ENCODE results near the gene JMJD6. TPM values are rescaled to one million over a fixed set of nuclear protein-coding genes. Genes with fewer than 3 reads are reported as not detected.
"Not testable (repeated sequence)": the region's sequence is repeated elsewhere in the genome, so short reads cannot be mapped to it uniquely, and the experiment has no call there.

Gene JMJD6
- total RNA-seq, 2 experiments from 2014 or later, result 77.9 to 80.3 TPM

DNA sequence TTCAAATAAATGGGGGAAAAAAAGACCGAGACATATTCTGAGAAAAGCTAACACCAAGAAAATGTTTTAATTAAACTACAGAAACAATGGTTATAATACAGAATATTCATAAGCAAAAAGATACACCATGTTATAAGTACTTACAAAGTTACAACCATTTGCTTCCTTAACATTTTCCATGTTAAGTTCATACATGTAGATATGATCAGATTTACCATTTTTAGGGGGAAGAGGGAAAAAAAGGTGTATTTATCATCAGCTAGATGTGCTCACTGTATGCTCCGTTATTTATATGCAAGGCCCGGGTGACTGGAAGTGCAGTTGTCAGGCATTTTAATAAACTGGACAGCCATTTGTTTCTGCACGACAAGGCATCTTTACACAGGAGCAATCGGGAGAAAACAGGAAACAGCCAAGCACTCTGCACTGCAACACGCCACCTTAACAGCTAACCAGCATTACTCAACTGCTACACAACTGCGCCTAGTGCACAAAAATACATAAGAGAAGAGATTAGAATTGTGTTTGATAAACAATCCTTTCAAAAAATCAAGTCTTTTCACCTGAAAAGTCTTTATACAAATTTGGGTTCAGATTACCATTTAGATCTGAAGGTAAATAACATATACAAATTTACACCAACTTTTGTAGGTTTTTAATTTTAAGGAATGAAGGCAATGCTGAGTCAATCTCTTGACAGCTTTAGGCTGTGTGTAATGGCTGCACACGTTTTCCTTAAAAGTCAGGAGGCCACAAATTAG, 7.9 kb upstream of the JMJD6 start:
- H3K36me3 Mint-ChIP-seq (ENCODE audit: low read depth), result peaks cover 69% of the 10 kb centered on the region
- no peaks in the 10 kb centered on the region for H3K9me3 Mint-ChIP-seq
- peak overlapping the region; percentile 86 for H3K4me3 Mint-ChIP-seq
- ATAC-seq, result no peak
- POLR2A ChIA-PET, result interaction anchor here (1.1 to 8.8 kb wide), 9 partner anchors 9 to 720 kb away, joined by 3 to 184 read pairs (median 5); partner anchors contain the start of genes JMJD6, METTL23 and MXRA7
- DNase-seq, result no peak
- H3K4me1 Mint-ChIP-seq (ENCODE audit: low read depth), result peaks cover 44% of the 10 kb centered on the region
- intact Hi-C loops (cut with micrococcal nuclease), result no loop called here
- no peaks in the 10 kb centered on the region for H3K27me3 Mint-ChIP-seq
- H3K27ac Mint-ChIP-seq, result peak overlapping the region; percentile 92
- TF ChIP-seq, protein P1, sequence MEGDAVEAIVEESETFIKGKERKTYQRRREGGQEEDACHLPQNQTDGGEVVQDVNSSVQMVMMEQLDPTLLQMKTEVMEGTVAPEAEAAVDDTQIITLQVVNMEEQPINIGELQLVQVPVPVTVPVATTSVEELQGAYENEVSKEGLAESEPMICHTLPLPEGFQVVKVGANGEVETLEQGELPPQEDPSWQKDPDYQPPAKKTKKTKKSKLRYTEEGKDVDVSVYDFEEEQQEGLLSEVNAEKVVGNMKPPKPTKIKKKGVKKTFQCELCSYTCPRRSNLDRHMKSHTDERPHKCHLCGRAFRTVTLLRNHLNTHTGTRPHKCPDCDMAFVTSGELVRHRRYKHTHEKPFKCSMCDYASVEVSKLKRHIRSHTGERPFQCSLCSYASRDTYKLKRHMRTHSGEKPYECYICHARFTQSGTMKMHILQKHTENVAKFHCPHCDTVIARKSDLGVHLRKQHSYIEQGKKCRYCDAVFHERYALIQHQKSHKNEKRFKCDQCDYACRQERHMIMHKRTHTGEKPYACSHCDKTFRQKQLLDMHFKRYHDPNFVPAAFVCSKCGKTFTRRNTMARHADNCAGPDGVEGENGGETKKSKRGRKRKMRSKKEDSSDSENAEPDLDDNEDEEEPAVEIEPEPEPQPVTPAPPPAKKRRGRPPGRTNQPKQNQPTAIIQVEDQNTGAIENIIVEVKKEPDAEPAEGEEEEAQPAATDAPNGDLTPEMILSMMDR (IDR thresholded peaks at IDR 0.05), result no peak
- CTCF ChIA-PET, result interaction anchor here (5.9 kb wide), 1 partner anchor 20 kb away, joined by 31 read pairs; no protein-coding TSS in a partner anchor

DNA sequence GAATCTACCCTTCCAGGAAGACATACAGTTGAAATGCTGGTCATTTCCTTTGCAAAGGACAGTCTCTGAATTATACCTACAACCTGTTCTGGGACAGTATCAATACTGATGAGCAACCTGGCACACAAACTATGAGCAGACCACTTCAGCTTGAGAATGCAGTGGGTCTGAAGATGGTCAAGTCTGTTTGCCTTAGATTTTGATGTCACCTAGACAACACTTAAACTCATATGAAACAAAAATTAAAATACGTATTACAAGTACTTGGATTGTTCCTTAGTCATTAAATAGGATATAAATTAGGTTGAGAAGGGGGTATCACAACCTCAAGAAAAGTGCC, 7.2 kb upstream of the JMJD6 start:
- peaks cover 70% of the 10 kb centered on the region for H3K36me3 Mint-ChIP-seq (ENCODE audit: low read depth)
- CTCF ChIA-PET, result interaction anchor here (5.9 kb wide), 1 partner anchor 20 kb away, joined by 31 read pairs; no protein-coding TSS in a partner anchor
- POLR2A ChIA-PET, result interaction anchor here (0.9 to 8.8 kb wide), 8 partner anchors 9 to 720 kb away, joined by 3 to 184 read pairs (median 8); partner anchors contain the start of genes JMJD6, METTL23 and MXRA7
- no peak for DNase-seq
- no peaks in the 10 kb centered on the region for H3K9me3 Mint-ChIP-seq
- TF ChIP-seq, protein P1 (IDR thresholded peaks at IDR 0.05), result no peak
- peaks cover 39% of the 10 kb centered on the region for H3K4me1 Mint-ChIP-seq (ENCODE audit: low read depth)
- ATAC-seq, result no peak
- no peaks in the 10 kb centered on the region for H3K27me3 Mint-ChIP-seq
- peak overlapping the region; percentile 92 for H3K27ac Mint-ChIP-seq
- intact Hi-C loops (cut with micrococcal nuclease), result no loop called here
- H3K4me3 Mint-ChIP-seq, result peak overlapping the region; percentile 86

DNA sequence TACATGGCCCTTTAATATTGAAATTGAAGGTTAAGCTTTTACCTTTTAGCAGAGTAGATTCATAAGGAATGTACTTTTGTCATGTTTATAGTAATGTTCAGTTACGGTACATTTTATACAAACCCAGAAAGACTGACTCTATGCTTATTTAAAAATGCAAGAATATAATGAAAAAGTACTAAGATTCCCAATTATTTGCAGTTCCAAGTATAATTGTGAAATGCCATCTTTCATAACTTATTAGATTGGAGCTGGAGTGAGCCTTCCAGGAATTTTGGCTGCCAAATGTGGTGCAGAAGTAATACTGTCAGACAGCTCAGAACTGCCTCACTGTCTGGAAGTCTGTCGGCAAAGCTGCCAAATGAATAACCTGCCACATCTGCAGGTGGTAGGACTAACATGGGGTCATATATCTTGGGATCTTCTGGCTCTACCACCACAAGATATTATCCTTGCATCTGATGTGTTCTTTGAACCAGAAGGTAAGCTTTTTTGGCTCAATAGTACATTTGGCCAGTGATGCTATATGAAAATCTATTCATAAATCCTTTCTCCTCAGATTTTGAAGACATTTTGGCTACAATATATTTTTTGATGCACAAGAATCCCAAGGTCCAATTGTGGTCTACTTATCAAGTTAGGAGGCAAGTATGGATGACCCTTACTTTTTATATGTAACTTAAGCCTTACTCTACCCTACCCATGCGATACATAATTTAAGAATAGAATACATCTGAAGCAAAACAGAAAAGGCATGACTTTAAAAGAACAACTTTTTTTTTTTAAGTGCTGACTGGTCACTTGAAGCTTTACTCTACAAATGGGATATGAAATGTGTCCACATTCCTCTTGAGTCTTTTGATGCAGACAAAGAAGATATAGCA, 6.6 kb upstream of the JMJD6 start:
- Mint-ChIP-seq H3K36me3 (ENCODE audit: low read depth) (peaks cover 72% of the 10 kb centered on the region), H3K4me1 (ENCODE audit: low read depth) (peaks cover 36% of the 10 kb centered on the region), H3K27me3 (no peaks in the 10 kb centered on the region), H3K9me3 (no peaks in the 10 kb centered on the region), H3K4me3 (peak overlapping the region; percentile 86), H3K27ac (peak overlapping the region; percentile 92)
- DNase-seq, result no peak
- TF ChIP-seq, protein P1 (IDR thresholded peaks at IDR 0.05), result no peak
- intact Hi-C loops (cut with micrococcal nuclease), result no loop called here
- ATAC-seq, result no peak
- POLR2A ChIA-PET, result interaction anchor here (0.9 to 8.8 kb wide), 9 partner anchors 8 to 721 kb away, joined by 3 to 184 read pairs (median 6); partner anchors contain the start of genes JMJD6, METTL23 and MXRA7
- CTCF ChIA-PET, result interaction anchor here (5.9 kb wide), 1 partner anchor 19 kb away, joined by 31 read pairs; no protein-coding TSS in a partner anchor

DNA sequence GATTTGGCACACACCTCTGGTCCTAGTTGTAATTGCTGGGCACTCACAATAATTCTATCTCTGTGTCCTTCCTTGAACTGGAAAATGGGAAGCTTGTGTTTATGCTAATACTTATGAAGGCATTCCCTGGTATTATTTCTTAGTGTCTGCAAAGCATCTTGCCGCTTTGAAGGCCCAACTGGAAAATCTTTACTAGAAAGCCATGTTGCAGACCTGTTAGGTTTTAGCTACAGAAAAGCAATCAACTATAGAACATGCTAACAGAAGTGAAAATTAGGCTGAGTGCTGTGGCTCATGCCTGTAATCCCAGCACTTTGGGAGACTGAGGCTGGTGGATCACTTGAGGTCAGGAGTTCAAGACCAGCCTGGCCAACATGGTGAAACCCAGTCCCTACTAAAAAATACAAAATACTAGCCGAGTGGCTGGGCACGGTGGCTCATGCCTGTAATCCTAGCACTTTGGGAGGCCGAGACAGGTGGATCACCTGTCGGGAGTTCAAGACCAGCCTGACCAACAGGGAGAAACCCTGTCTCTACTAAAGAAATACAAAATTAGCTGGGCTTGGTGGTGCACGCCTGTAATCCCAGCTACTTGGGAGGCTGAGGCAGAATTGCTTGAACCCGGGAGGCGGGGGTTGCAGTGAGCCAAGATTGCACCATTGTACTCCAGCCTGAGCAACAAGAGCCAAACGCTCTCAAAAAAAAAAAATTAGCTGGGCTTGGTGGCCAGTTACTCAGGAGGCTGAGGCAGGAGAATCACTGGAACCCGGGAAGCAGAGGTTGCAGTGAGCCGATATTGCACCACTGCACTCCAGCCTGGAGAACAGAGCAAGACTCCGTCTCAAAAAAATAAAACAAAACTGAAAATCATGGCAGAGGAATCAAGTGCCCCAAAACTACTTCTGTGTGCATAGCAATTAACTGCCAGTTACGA, 5.7 kb upstream of the JMJD6 start:
- H3K36me3 Mint-ChIP-seq (ENCODE audit: low read depth), result peaks cover 78% of the 10 kb centered on the region
- DNase-seq; H3K27me3 Mint-ChIP-seq; ATAC-seq; H3K9me3 Mint-ChIP-seq; intact Hi-C loops (cut with micrococcal nuclease): not testable (repeated sequence)
- H3K4me1 Mint-ChIP-seq (ENCODE audit: low read depth), result peaks cover 36% of the 10 kb centered on the region
- H3K27ac Mint-ChIP-seq, result peak overlapping the region; percentile 77
- H3K4me3 Mint-ChIP-seq, result peak overlapping the region; percentile 86
- POLR2A ChIA-PET, result interaction anchor here (0.9 to 8.8 kb wide), 7 partner anchors 7 to 173 kb away, joined by 3 to 184 read pairs (median 11); partner anchors contain the start of genes JMJD6, METTL23 and MXRA7
- CTCF ChIA-PET, result interaction anchor here (0.8 to 5.9 kb wide), 2 partner anchors 14 to 18 kb away, joined by 5 to 31 read pairs; no protein-coding TSS in a partner anchor
